B cell (primary cell): ENCODE measurements around the gene CMTR1.

ENCODE experiments used
- EZH2 ChIP-seq: IDR thresholded peaks from 2 replicates; pipeline ENCODE4 v1.6.1; 2012; ENCODE audit warnings: borderline replicate concordance, low read depth, mild to moderate bottlenecking, moderate library complexity, low read length; ENCODE audit not compliant: insufficient read depth, poor library complexity, severe bottlenecking
- TF ChIP-seq, protein P1 (sequence below): fragments of 200-600 bp; IDR thresholded peaks from one replicate; pipeline ENCODE4 v1.8.0; 2022; ENCODE audit warnings: antibody characterized with exemption, mild to moderate bottlenecking

DNA sequence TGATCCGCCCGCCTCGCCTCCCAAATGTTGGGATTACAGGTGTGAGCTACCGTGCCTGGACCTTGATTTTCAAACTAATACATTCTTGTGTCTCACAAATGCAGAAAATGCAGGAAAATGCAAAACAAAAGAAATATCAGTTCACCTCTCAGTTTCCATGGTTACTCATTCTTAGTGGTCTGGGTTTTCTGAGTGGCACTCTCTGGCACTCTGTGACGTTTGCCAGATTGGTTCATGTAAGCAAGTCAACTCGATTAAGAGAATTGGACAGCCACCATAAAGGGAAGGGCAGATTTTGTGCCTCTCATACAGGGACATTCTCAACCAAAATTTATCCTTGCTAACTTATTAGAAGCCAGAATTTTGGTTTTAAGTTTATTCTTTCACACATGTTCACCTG, 8.6 kb downstream of the CMTR1 start:
- TF ChIP-seq, protein P1, sequence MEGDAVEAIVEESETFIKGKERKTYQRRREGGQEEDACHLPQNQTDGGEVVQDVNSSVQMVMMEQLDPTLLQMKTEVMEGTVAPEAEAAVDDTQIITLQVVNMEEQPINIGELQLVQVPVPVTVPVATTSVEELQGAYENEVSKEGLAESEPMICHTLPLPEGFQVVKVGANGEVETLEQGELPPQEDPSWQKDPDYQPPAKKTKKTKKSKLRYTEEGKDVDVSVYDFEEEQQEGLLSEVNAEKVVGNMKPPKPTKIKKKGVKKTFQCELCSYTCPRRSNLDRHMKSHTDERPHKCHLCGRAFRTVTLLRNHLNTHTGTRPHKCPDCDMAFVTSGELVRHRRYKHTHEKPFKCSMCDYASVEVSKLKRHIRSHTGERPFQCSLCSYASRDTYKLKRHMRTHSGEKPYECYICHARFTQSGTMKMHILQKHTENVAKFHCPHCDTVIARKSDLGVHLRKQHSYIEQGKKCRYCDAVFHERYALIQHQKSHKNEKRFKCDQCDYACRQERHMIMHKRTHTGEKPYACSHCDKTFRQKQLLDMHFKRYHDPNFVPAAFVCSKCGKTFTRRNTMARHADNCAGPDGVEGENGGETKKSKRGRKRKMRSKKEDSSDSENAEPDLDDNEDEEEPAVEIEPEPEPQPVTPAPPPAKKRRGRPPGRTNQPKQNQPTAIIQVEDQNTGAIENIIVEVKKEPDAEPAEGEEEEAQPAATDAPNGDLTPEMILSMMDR = no peak
- no peak for TF ChIP-seq EZH2
